Measurements from ENCODE around the gene GFER. TPM values are rescaled to one million over a fixed set of nuclear protein-coding genes. Genes with fewer than 3 reads are reported as not detected.

The GFER gene
- total and polyA plus RNA-seq, 2 of the 8 experiments (the other 6 are each of a cell fraction or from before 2014, with no cell fraction given): 17.7 to 37.9 TPM

GRCh38 chr16:1964506-1965395 is 19.2 kb upstream of the GFER start, which contains the start of gene RPS2:
Gene RPS2 (minus strand): TSS chr16:1964826. CDS start chr16:1964625, 201 bp downstream.
- H3K56ac ChIP-seq (replicated peaks; ENCODE audit: insufficient read length, low read depth, low read length): peak within 1 kb of the TSS; percentile 93
- peak within 1 kb of the TSS; percentile 90 for H4K5ac ChIP-seq (ENCODE audit: insufficient read length, low read depth, low read length)
- H3K79me1 ChIP-seq (ENCODE audit: low read depth, low read length): peaks cover 11% of the 10 kb centered on the region
- peak within 1 kb of the TSS; percentile 16; the same call in 1 of the 2 replicates for H2AK5ac ChIP-seq (ENCODE audit: low read depth, low read length)
- H3K23ac ChIP-seq (ENCODE audit: insufficient read length): no peak within 1 kb of the TSS
- H3K23me2 ChIP-seq (ENCODE audit: low read depth, low read length): peaks cover 16% of the 10 kb centered on the region
- peak within 1 kb of the TSS; percentile 8 for H3K14ac ChIP-seq (ENCODE audit: insufficient read length)
- peaks cover 10 to 38% of the 10 kb centered on the region in 2 experiments for H3K79me2 ChIP-seq (ENCODE audit: control insufficient read depth in 1 of 2, insufficient read depth in 2 of 2, low read length in 2 of 2)
- H3K18ac ChIP-seq (ENCODE audit: extremely low read depth, low read length): peak within 1 kb of the TSS; percentile 96
- no peak for FAIRE-seq
- peak within 1 kb of the TSS; percentile 98 to 99 (median 98) for H3K4me3 ChIP-seq (ENCODE audit: extremely low read depth in 1 of 4, insufficient read depth in 2 of 4, low read depth in 3 of 4, low read length in 4 of 4)
- H4K8ac ChIP-seq (ENCODE audit: extremely low read depth, insufficient read depth, low read length): peak within 1 kb of the TSS; percentile 99
- H3K27me3 ChIP-seq (replicated peaks in 1 of 4; ENCODE audit: control insufficient read depth in 3 of 4, extremely low read depth in 1 of 4, insufficient read depth in 3 of 4, low read length in 3 of 4): no peaks in the 10 kb centered on the region
- H2BK20ac ChIP-seq (ENCODE audit: low read length): no peak within 1 kb of the TSS
- H2BK15ac ChIP-seq (ENCODE audit: low read length): 0 out of 2 replicates have a peak within 1 kb of the TSS, but pooled peaks have one; percentile 65
- peak within 1 kb of the TSS; percentile 94 for H3K27ac ChIP-seq (ENCODE audit: low read depth, low read length)
- 1% methylated on average over 81 of the region's 97 CpGs; no CpG with 5 or more reads in 1 of the 2 experiments for WGBS, 2 experiments (ENCODE audit: extremely low coverage in 1 of 2, insufficient coverage in 1 of 2, insufficient read length in 1 of 2, insufficient replicate concordance in 2 of 2, low coverage in 1 of 2, low lambda C conversion rate in 2 of 2, missing lambda C conversion rate in 1 of 2)
- peak within 1 kb of the TSS; percentile 94 for H3K4ac ChIP-seq (replicated peaks; ENCODE audit: insufficient read length, low read depth, low read length)
- H4K20me1 ChIP-seq (replicated peaks in 1 of 2; ENCODE audit: control insufficient read depth in 1 of 2, insufficient read depth in 2 of 2, low read length in 2 of 2): peaks cover 12 to 17% of the 10 kb centered on the region in 2 experiments
- H2BK12ac ChIP-seq (ENCODE audit: low read depth, low read length): no peak within 1 kb of the TSS
- peaks cover 17 to 34% (median 28%) of the 10 kb centered on the region in 4 experiments for H3K36me3 ChIP-seq (ENCODE audit: control insufficient read depth in 2 of 4, insufficient read depth in 4 of 4, low read length in 3 of 4)
- H3K9me3 ChIP-seq (ENCODE audit: insufficient read depth in 2 of 2, low read depth in 1 of 2, low read length in 1 of 2): no peaks in the 10 kb centered on the region
- peak within 1 kb of the TSS; percentile 83 for H2BK5ac ChIP-seq (ENCODE audit: low read depth, low read length)
- H4K91ac ChIP-seq (replicated peaks; ENCODE audit: insufficient read length, low read length): peak within 1 kb of the TSS; percentile 74
- no peak within 1 kb of the TSS for H2AFZ ChIP-seq (ENCODE audit: low read length)
- H3K4me2 ChIP-seq (ENCODE audit: insufficient read depth in 1 of 2, low read depth in 2 of 2, low read length in 2 of 2): peak within 1 kb of the TSS; percentile 99 to 100
- peak within 1 kb of the TSS; percentile 90 to 97 (median 93) for H3K9ac ChIP-seq (replicated peaks in 1 of 4; ENCODE audit: extremely low read depth in 1 of 4, low read depth in 3 of 4, low read length in 3 of 4)
- H3K4me1 ChIP-seq (replicated peaks in 1 of 4; ENCODE audit: control insufficient read depth in 3 of 4, insufficient read depth in 4 of 4, low read length in 3 of 4): peaks cover 0 to 22% (median 5%) of the 10 kb centered on the region in 4 experiments; a peak in 5 of 7 replicates
- ChIA-PET CTCF (ENCODE audit: partially characterized antibody) (interaction anchor here (0.5 to 3.0 kb wide), 10 partner anchors 12 to 285 kb away, joined by 3 to 9 read pairs (median 4); no protein-coding TSS in a partner anchor), POLR2A (ENCODE audit: partially characterized antibody) (interaction anchor here (0.6 to 19.8 kb wide), 72 partner anchors 12 to 1761 kb away, joined by 3 to 736 read pairs (median 4); partner anchors contain the start of genes EME2, FAHD1, GFER and HAGH)
- no peak within 1 kb of the TSS for H2BK120ac ChIP-seq (replicated peaks; ENCODE audit: low read depth, low read length)
- DNase-seq (ENCODE audit: low read depth in 1 of 2, low spot score in 2 of 2): peak; percentile 94 to 97
- TF ChIP-seq NRF1 (IDR thresholded peaks at IDR 0.05; ENCODE audit: low read depth, low read length): peak; percentile 25; the same call in 1 of the 2 replicates
- peak; percentile 85 for TF ChIP-seq KDM4A (IDR thresholded peaks at IDR 0.05; ENCODE audit: low read depth, low read length, severe bottlenecking)
- TF ChIP-seq E2F6 (IDR thresholded peaks at IDR 0.05): peak; percentile 17; the same call in 1 of the 2 replicates
- TF ChIP-seq EP300 (IDR thresholded peaks at IDR 0.05; ENCODE audit: borderline replicate concordance in 1 of 2, low read depth in 2 of 2, low read length in 2 of 2): no peak
- TF ChIP-seq YY1 (IDR thresholded peaks at IDR 0.05; ENCODE audit: low read depth, low read length): peak; percentile 69; the same call in 1 of the 2 replicates
- peak; percentile 96 for TF ChIP-seq EGR1 (IDR thresholded peaks at IDR 0.05; ENCODE audit: borderline replicate concordance, low read depth, low read length)
- no peak for TF ChIP-seq SAP30 (IDR thresholded peaks at IDR 0.05; ENCODE audit: insufficient read depth, insufficient replicate concordance, low read length)
- TF ChIP-seq TAF1 (IDR thresholded peaks at IDR 0.05; ENCODE audit: low read depth, low read length): peak; percentile 100
- TF ChIP-seq CHD2 (IDR thresholded peaks at IDR 0.05; ENCODE audit: low read length): peak; percentile 96
- peak; percentile 85 for TF ChIP-seq SP1 (IDR thresholded peaks at IDR 0.05; ENCODE audit: low read depth, low read length)
